ENCODE results near the gene DKK3. TPM values are rescaled to one million over a fixed set of nuclear protein-coding genes. Genes with fewer than 3 reads are reported as not detected.

DKK3 gene
- total and polyA plus RNA-seq, 2 of the 13 experiments (the other 11 are each of a cell fraction or from before 2014, with no cell fraction given): 0.09 to 0.67 TPM

- WGBS (ENCODE audit: low lambda C conversion rate): 84% methylated on average over 2 of the region's 4 CpGs
- H3K4me2 ChIP-seq (ENCODE audit: low read depth, low read length): no peak overlapping the region
- no peak for FAIRE-seq
- ATAC-seq: no peak
- no peaks in the 10 kb centered on the region for H4K20me1 ChIP-seq (ENCODE audit: insufficient read depth, low read length)
- no peak overlapping the region for H3K4me3 ChIP-seq (replicated peaks in 1 of 3; ENCODE audit: insufficient read depth in 1 of 3, low read depth in 2 of 3, low read length in 3 of 3)
- no peaks in the 10 kb centered on the region for H3K79me2 ChIP-seq (ENCODE audit: insufficient read depth, low read length)
- TF ChIP-seq ZNF781 (CRISPR knock-in tag; IDR thresholded peaks at IDR 0.05; ENCODE audit: borderline replicate concordance, not compliant biosample characterization): no peak
- no peak for TF ChIP-seq DMAP1 (CRISPR knock-in tag; IDR thresholded peaks at IDR 0.05)
- no peak for TF ChIP-seq SSRP1 (CRISPR knock-in tag; IDR thresholded peaks at IDR 0.05)
- no peak for TF ChIP-seq PATZ1 (CRISPR knock-in tag; IDR thresholded peaks at IDR 0.05)
- TF ChIP-seq ZSCAN29 (CRISPR knock-in tag; conservative IDR thresholded peaks at IDR 0.05): no peak
- no peak for TF ChIP-seq HMGXB4 (CRISPR knock-in tag; IDR thresholded peaks at IDR 0.05; ENCODE audit: borderline replicate concordance in 1 of 2, low read depth in 1 of 2)
- TF ChIP-seq DPF2 (CRISPR knock-in tag; IDR thresholded peaks at IDR 0.05; ENCODE audit: borderline replicate concordance, low read depth): no peak
- no peak for TF ChIP-seq ZNF660 (CRISPR knock-in tag; IDR thresholded peaks at IDR 0.05; ENCODE audit: borderline replicate concordance, low read depth)
- no peak for TF ChIP-seq NR2C2 (CRISPR knock-in tag; IDR thresholded peaks at IDR 0.05; ENCODE audit: borderline replicate concordance)
- TF ChIP-seq NFAT5 (CRISPR knock-in tag; IDR thresholded peaks at IDR 0.05): no peak
- H3K4me1 ChIP-seq (ENCODE audit: insufficient read depth, low read length): peaks cover 36% of the 10 kb centered on the region
- intact Hi-C loops (cut with micrococcal nuclease; ENCODE audit: unreplicated experiment) (loop anchor here (10.0 kb wide), 1 partner anchor 61 kb away; the partner anchor contains the start of gene MICAL2), in situ Hi-C loops (cut with HindIII; ENCODE audit: extremely low pct_ligation_motif_present, low pct_unique_long_range_greater_than_20kb) (no loop called here)
- CTCF ChIA-PET (ENCODE audit: low intra/inter-chr PET ratio, low total read pairs): interaction anchor here (1.5 kb wide), 2 partner anchors 183 to 228 kb away, joined by 4 to 5 read pairs; no protein-coding TSS in a partner anchor
- no peak overlapping the region for H3K27ac ChIP-seq (ENCODE audit: extremely low read length, insufficient read depth, low read length)
- no peaks in the 10 kb centered on the region for H3K36me3 ChIP-seq (replicated peaks in 1 of 2; ENCODE audit: control insufficient read depth in 1 of 2, insufficient read depth in 2 of 2, low read length in 2 of 2)
- POLR2A ChIA-PET: no interaction called here
- no peak overlapping the region for H3K9ac ChIP-seq (ENCODE audit: insufficient read depth, low read depth, low read length)
- no peaks in the 10 kb centered on the region for H3K27me3 ChIP-seq (ENCODE audit: control insufficient read depth in 1 of 2, insufficient read depth in 2 of 2, low read length in 2 of 2)
- no TSS peak for BruUV-seq (replicated peaks)
- 0 out of 2 replicates have a peak, but pooled peaks cover 4% of the 10 kb centered on the region for H3K9me3 ChIP-seq (ENCODE audit: low read length)
- no peak overlapping the region for H2AFZ ChIP-seq (ENCODE audit: low read length)
- DNase-seq (ENCODE audit: low spot score): no peak
These were observed 45.4 kb upstream of the DKK3 start for GRCh38 chr11:12053606-12054361.

Data from HepG2 (cell line).